AG08395 (cell line): ENCODE data around the gene RHOD.

ENCODE experiments used
- DNase-seq: peaks from one replicate; pipeline ENCODE4 v3.0.0; 2012; ENCODE audit warnings: mixed read lengths, low spot score

The RHOD gene

GRCh38 chr11:67032830-67033551, 23.7 kb upstream of the RHOD start:
- peak; percentile 88 for DNase-seq

GRCh38 chr11:67033661-67034166, 22.9 kb upstream of the RHOD start:
- DNase-seq, result peak; percentile 92

- no peak for DNase-seq
These were observed 22.3 kb upstream of the RHOD start for GRCh38 chr11:67034350-67034749.

GRCh38 chr11:67040147-67040546, 16.5 kb upstream of the RHOD start:
- no peak for DNase-seq

- no peak for DNase-seq
These were observed 15.0 kb upstream of the RHOD start for GRCh38 chr11:67041602-67042001.

GRCh38 chr11:67043572-67044349, 12.9 kb upstream of the RHOD start:
- DNase-seq, result no peak

- no peak for DNase-seq
These were observed 12.2 kb upstream of the RHOD start for GRCh38 chr11:67044496-67044895.

- DNase-seq, result peak; percentile 79
These were observed 11.3 kb upstream of the RHOD start for GRCh38 chr11:67045314-67045713.

- DNase-seq, result peak; percentile 77
These were observed 8.0 kb upstream of the RHOD start for GRCh38 chr11:67048515-67049130.

- no peak for DNase-seq
These were observed 6.5 kb upstream of the RHOD start for GRCh38 chr11:67050139-67050538.

- DNase-seq, result no peak
These were observed 5.3 kb upstream of the RHOD start for GRCh38 chr11:67051180-67051893.

- no peak for DNase-seq
These were observed 4.6 kb upstream of the RHOD start for GRCh38 chr11:67051945-67052488.

- no peak for DNase-seq
These were observed 3.8 kb upstream of the RHOD start for GRCh38 chr11:67052891-67053290.

- peak; percentile 78 for DNase-seq
These were observed 2.7 kb upstream of the RHOD start for GRCh38 chr11:67053896-67054329.

GRCh38 chr11:67054346-67054835, 2.3 kb upstream of the RHOD start:
- DNase-seq, result peak; percentile 41

- peak; percentile 41 for DNase-seq
These were observed 1.7 kb upstream of the RHOD start for GRCh38 chr11:67054836-67055523.

GRCh38 chr11:67055812-67056211, 835 bp upstream of the RHOD start:
- DNase-seq, result peak; percentile 38

GRCh38 chr11:67057205-67057672, 592 bp downstream of the RHOD start:
- peak; percentile 39 for DNase-seq

- no peak for DNase-seq
These were observed 1.9 kb downstream of the RHOD start for GRCh38 chr11:67058506-67058905.

GRCh38 chr11:67059671-67060070, 3.0 kb downstream of the RHOD start:
- DNase-seq, result no peak

- no peak for DNase-seq
These were observed 3.5 kb downstream of the RHOD start for GRCh38 chr11:67060111-67060522.
